NOMO-1 (cell line): Measurements from ENCODE around the gene LRTM2.
"Not testable (repeated sequence)": the region's sequence is repeated elsewhere in the genome, so short reads cannot be mapped to it uniquely, and the experiment has no call there.

Experiments used
- DNase-seq, 2 experiments: peaks; one replicate each; lab custom pipeline; 2025; ENCODE audit not compliant: unreplicated experiment in 2 of 2; lab: John Stamatoyannopoulos, UW

LRTM2 gene

GRCh38 chr12:1810201-1810930 is 10.0 kb upstream of the LRTM2 start:
- no peak for DNase-seq

- DNase-seq, result no peak
These were observed 9.5 kb upstream of the LRTM2 start for GRCh38 chr12:1810931-1811280.

- DNase-seq, result peak; percentile 72 to 89
These were observed 9.0 kb upstream of the LRTM2 start for GRCh38 chr12:1811281-1811947.

GRCh38 chr12:1811948-1812291 is 8.4 kb upstream of the LRTM2 start:
- DNase-seq, result no peak

- peak; percentile 85 to 95 for DNase-seq
These were observed 7.6 kb upstream of the LRTM2 start for GRCh38 chr12:1812650-1813302.

- DNase-seq, result no peak
These were observed 6.1 kb upstream of the LRTM2 start for GRCh38 chr12:1814266-1814665.

- DNase-seq, result no peak
These were observed 5.3 kb upstream of the LRTM2 start for GRCh38 chr12:1815108-1815507.

GRCh38 chr12:1815814-1816729 is 4.3 kb upstream of the LRTM2 start:
- peak; percentile 46 to 62 for DNase-seq

GRCh38 chr12:1816730-1817348 is 3.5 kb upstream of the LRTM2 start:
- no peak for DNase-seq

GRCh38 chr12:1817928-1818327 is 2.4 kb upstream of the LRTM2 start:
- DNase-seq, result not testable (repeated sequence)

GRCh38 chr12:1819050-1819449 is 1.3 kb upstream of the LRTM2 start:
- DNase-seq, result no peak

- DNase-seq, result no peak
These were observed 794 bp upstream of the LRTM2 start for GRCh38 chr12:1819571-1819970.

- no peak for DNase-seq
These were observed 529 bp downstream of the LRTM2 start for GRCh38 chr12:1820896-1821291.

GRCh38 chr12:1821805-1822204 is 1.4 kb downstream of the LRTM2 start:
- no peak for DNase-seq

GRCh38 chr12:1822699-1823098 is 2.3 kb downstream of the LRTM2 start:
- DNase-seq, result no peak

GRCh38 chr12:1823237-1823636 is 2.9 kb downstream of the LRTM2 start:
- no peak for DNase-seq

- DNase-seq, result no peak
These were observed 5.2 kb downstream of the LRTM2 start for GRCh38 chr12:1825382-1826102.

GRCh38 chr12:1826401-1826800 is 6.0 kb downstream of the LRTM2 start:
- no peak for DNase-seq

- no peak for DNase-seq
These were observed 6.7 kb downstream of the LRTM2 start for GRCh38 chr12:1826867-1827705.
